ENCODE measurements around the gene PAFAH1B1.

PAFAH1B1 gene

GRCh38 chr17:2723997-2724783 is 130.7 kb downstream of the PAFAH1B1 start:
- DNase-seq (ENCODE audit: low read depth), result no peak
- no peak overlapping the region for H3K4me3 ChIP-seq (ENCODE audit: control insufficient read depth, low read depth, low read length)
- TF ChIP-seq CTCF (conservative IDR thresholded peaks at IDR 0.05; ENCODE audit: control insufficient read depth, insufficient read depth, low read depth, low read length), result no peak

GRCh38 chr17:2724784-2725164 is 131.3 kb downstream of the PAFAH1B1 start:
- TF ChIP-seq CTCF (conservative IDR thresholded peaks at IDR 0.05; ENCODE audit: control insufficient read depth, insufficient read depth, low read depth, low read length), result no peak
- H3K4me3 ChIP-seq (ENCODE audit: control insufficient read depth, low read depth, low read length), result no peak overlapping the region
- peak; percentile 37 for DNase-seq (ENCODE audit: low read depth)

- no peak for TF ChIP-seq CTCF (conservative IDR thresholded peaks at IDR 0.05; ENCODE audit: control insufficient read depth, insufficient read depth, low read depth, low read length)
- no peak overlapping the region for H3K4me3 ChIP-seq (ENCODE audit: control insufficient read depth, low read depth, low read length)
- no peak for DNase-seq (ENCODE audit: low read depth)
Observed at GRCh38 chr17:2730764-2731353, 137.4 kb downstream of the PAFAH1B1 start.

- no peak for DNase-seq (ENCODE audit: low read depth)
- no peak overlapping the region for H3K4me3 ChIP-seq (ENCODE audit: control insufficient read depth, low read depth, low read length)
- TF ChIP-seq CTCF (conservative IDR thresholded peaks at IDR 0.05; ENCODE audit: control insufficient read depth, insufficient read depth, low read depth, low read length), result no peak
Observed at GRCh38 chr17:2731807-2732206, 138.4 kb downstream of the PAFAH1B1 start.

- no peak for DNase-seq (ENCODE audit: low read depth)
- no peak overlapping the region for H3K4me3 ChIP-seq (ENCODE audit: control insufficient read depth, low read depth, low read length)
- TF ChIP-seq CTCF (conservative IDR thresholded peaks at IDR 0.05; ENCODE audit: control insufficient read depth, insufficient read depth, low read depth, low read length), result no peak
Observed at GRCh38 chr17:2734939-2735338, 141.5 kb downstream of the PAFAH1B1 start.

Measured in fibroblast of mammary gland (primary cell).